ENCODE results near the gene SLC10A4. TPM values are rescaled to one million over a fixed set of nuclear protein-coding genes. Genes with fewer than 3 reads are reported as not detected.

SLC10A4 gene
- total RNA-seq, 1 experiment from 2014 or later: 1.7 TPM

DNA sequence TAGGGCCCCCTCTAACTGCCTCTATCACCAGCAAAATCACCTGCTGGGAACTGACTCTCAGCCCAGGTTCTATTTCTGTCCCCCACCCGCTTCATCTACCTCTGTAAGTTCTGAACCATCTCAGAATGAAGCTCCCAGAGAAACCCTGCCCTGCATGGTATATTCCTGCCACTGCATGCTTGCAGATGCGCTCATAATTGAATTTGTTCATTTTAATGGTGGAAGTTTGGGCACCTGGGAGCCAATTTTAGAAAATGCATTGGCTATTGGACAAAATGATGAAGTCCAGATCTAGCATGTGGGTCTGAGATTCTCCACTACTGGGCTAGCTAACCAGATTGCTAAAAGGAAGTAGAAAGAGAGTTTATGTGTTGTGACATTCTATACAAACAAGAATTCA is 28.6 kb upstream of the SLC10A4 start:
- Histone ChIP-seq H3K9me3 (no peaks in the 10 kb centered on the region), H3K36me3 (ENCODE audit: control insufficient read depth, insufficient read depth, low read length) (no peaks in the 10 kb centered on the region), H3K4me3 (ENCODE audit: low read depth, low read length) (no peak overlapping the region), H3K4me1 (peaks cover 1% of the 10 kb centered on the region), H3K27me3 (replicated peaks; ENCODE audit: control insufficient read depth, insufficient read depth, low read length) (no peaks in the 10 kb centered on the region)
- DNase-seq: no peak
- peaks cover 1% of the 10 kb centered on the region for H3K4me1 Mint-ChIP-seq (ENCODE audit: low read depth, unreplicated experiment)
- H3K4me3 Mint-ChIP-seq (ENCODE audit: unreplicated experiment): no peak overlapping the region
- no peaks in the 10 kb centered on the region for H3K9me3 Mint-ChIP-seq (ENCODE audit: unreplicated experiment)
- intact Hi-C loops (cut with micrococcal nuclease; ENCODE audit: unreplicated experiment): no loop called here
- H3K27me3 Mint-ChIP-seq (ENCODE audit: insufficient read depth, unreplicated experiment): no peaks in the 10 kb centered on the region
- ChIA-PET POLR2A (no interaction called here), CTCF (no interaction called here)
- H3K27ac Mint-ChIP-seq (ENCODE audit: unreplicated experiment): no peak overlapping the region
- H3K36me3 Mint-ChIP-seq (ENCODE audit: insufficient read depth, unreplicated experiment): no peaks in the 10 kb centered on the region
- BruUV-seq (replicated peaks): no TSS peak
- TF ChIP-seq, protein P1, sequence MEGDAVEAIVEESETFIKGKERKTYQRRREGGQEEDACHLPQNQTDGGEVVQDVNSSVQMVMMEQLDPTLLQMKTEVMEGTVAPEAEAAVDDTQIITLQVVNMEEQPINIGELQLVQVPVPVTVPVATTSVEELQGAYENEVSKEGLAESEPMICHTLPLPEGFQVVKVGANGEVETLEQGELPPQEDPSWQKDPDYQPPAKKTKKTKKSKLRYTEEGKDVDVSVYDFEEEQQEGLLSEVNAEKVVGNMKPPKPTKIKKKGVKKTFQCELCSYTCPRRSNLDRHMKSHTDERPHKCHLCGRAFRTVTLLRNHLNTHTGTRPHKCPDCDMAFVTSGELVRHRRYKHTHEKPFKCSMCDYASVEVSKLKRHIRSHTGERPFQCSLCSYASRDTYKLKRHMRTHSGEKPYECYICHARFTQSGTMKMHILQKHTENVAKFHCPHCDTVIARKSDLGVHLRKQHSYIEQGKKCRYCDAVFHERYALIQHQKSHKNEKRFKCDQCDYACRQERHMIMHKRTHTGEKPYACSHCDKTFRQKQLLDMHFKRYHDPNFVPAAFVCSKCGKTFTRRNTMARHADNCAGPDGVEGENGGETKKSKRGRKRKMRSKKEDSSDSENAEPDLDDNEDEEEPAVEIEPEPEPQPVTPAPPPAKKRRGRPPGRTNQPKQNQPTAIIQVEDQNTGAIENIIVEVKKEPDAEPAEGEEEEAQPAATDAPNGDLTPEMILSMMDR (IDR thresholded peaks at IDR 0.05; ENCODE audit: insufficient read depth in 1 of 2, low read depth in 1 of 2, low read length in 1 of 2, severe bottlenecking in 1 of 2, unreplicated experiment in 1 of 2): no peak

DNA sequence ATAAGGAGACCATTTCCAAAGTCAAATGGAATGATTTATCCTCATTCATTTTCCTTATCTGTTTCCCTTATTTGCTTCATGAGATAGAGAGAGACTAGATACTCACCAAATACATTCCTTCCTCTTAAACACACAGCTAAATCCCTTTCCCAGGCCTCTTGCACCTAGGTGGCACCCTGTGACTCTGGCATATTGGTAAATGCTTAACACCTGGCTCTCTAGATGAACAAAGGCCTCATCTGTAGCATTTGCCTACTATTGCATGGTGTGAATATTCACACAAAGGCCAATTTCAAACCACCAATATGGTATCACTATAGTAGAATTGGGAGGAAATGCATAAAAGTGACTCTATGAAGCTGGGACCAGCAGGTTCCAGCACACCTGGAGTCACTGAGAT is 22.1 kb upstream of the SLC10A4 start:
- Histone ChIP-seq H3K4me1 (peaks cover 18% of the 10 kb centered on the region), H3K4me3 (ENCODE audit: low read depth, low read length) (no peak overlapping the region), H3K27me3 (replicated peaks; ENCODE audit: control insufficient read depth, insufficient read depth, low read length) (no peaks in the 10 kb centered on the region), H3K36me3 (ENCODE audit: control insufficient read depth, insufficient read depth, low read length) (no peaks in the 10 kb centered on the region), H3K9me3 (no peaks in the 10 kb centered on the region)
- no peaks in the 10 kb centered on the region for H3K27me3 Mint-ChIP-seq (ENCODE audit: insufficient read depth, unreplicated experiment)
- ChIA-PET CTCF (interaction anchor here (1.4 kb wide), 1 partner anchor 14 kb away, joined by 4 read pairs; no protein-coding TSS in a partner anchor), POLR2A (interaction anchor here (0.6 kb wide), 1 partner anchor 119 kb away, joined by 6 read pairs; no protein-coding TSS in a partner anchor)
- no peak overlapping the region for H3K4me3 Mint-ChIP-seq (ENCODE audit: unreplicated experiment)
- H3K9me3 Mint-ChIP-seq (ENCODE audit: unreplicated experiment): no peaks in the 10 kb centered on the region
- peak in 1 of 2 experiments; percentile 34 for DNase-seq
- TF ChIP-seq, protein P1 (IDR thresholded peaks at IDR 0.05; ENCODE audit: insufficient read depth in 1 of 2, low read depth in 1 of 2, low read length in 1 of 2, severe bottlenecking in 1 of 2, unreplicated experiment in 1 of 2): no peak
- H3K4me1 Mint-ChIP-seq (ENCODE audit: low read depth, unreplicated experiment): peaks cover 17% of the 10 kb centered on the region
- no peaks in the 10 kb centered on the region for H3K36me3 Mint-ChIP-seq (ENCODE audit: insufficient read depth, unreplicated experiment)
- intact Hi-C loops (cut with micrococcal nuclease; ENCODE audit: unreplicated experiment): no loop called here
- H3K27ac Mint-ChIP-seq (ENCODE audit: unreplicated experiment): peak overlapping the region; percentile 23
- BruUV-seq (replicated peaks): no TSS peak

DNA sequence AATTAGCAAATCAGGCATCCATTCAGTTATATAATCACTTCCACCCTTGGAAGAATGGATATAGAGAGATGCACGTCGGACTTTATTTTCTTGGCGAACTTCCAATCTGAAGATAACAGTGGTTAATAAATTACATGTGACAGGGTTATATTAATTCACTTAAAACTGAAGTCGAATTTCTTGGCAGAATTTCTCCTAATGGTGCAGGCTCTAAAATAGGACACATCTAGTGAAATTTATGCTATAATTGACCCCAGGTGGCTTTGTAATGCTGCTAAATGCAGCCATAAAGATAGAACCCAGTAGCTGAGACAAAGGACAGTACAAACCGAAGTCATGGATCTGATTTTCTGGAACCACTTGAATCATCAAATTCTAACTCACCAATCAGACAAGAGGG is 20.8 kb upstream of the SLC10A4 start:
- Mint-ChIP-seq H3K36me3 (ENCODE audit: insufficient read depth, unreplicated experiment) (no peaks in the 10 kb centered on the region), H3K27me3 (ENCODE audit: insufficient read depth, unreplicated experiment) (no peaks in the 10 kb centered on the region), H3K4me3 (ENCODE audit: unreplicated experiment) (no peak overlapping the region), H3K4me1 (ENCODE audit: low read depth, unreplicated experiment) (peaks cover 17% of the 10 kb centered on the region), H3K9me3 (ENCODE audit: unreplicated experiment) (no peaks in the 10 kb centered on the region), H3K27ac (ENCODE audit: unreplicated experiment) (no peak overlapping the region)
- Histone ChIP-seq H3K9me3 (no peaks in the 10 kb centered on the region), H3K4me3 (ENCODE audit: low read depth, low read length) (no peak overlapping the region), H3K27me3 (replicated peaks; ENCODE audit: control insufficient read depth, insufficient read depth, low read length) (no peaks in the 10 kb centered on the region), H3K36me3 (ENCODE audit: control insufficient read depth, insufficient read depth, low read length) (no peaks in the 10 kb centered on the region), H3K4me1 (peaks cover 18% of the 10 kb centered on the region)
- intact Hi-C loops (cut with micrococcal nuclease; ENCODE audit: unreplicated experiment): no loop called here
- BruUV-seq (replicated peaks): no TSS peak
- DNase-seq: no peak
- TF ChIP-seq, protein P1 (IDR thresholded peaks at IDR 0.05; ENCODE audit: insufficient read depth in 1 of 2, low read depth in 1 of 2, low read length in 1 of 2, severe bottlenecking in 1 of 2, unreplicated experiment in 1 of 2): no peak
- CTCF ChIA-PET: no interaction called here
- POLR2A ChIA-PET: no interaction called here

All from Caco-2 (cell line).